Neural cell (in vitro differentiated cells): ENCODE data around the gene COL18A1.

Experiments used
- EP300 ChIP-seq: fragments of 450-650 bp; conservative IDR thresholded peaks from 2 replicates; pipeline ENCODE4 v1.6.1; 2014; ENCODE audit warnings: antibody characterized with exemption, mild to moderate bottlenecking, moderate library complexity; ENCODE audit not compliant: poor library complexity, severe bottlenecking
- EZH2 ChIP-seq: fragments of 200-600, 300-800 bp; shearing (Covaris generic), sonication (generic); IDR thresholded peaks from 2 replicates; pipeline ENCODE4 v1.6.1; 2014; ENCODE audit warnings: antibody characterized with exemption, low read length, borderline replicate concordance, mild to moderate bottlenecking; ENCODE audit not compliant: insufficient read depth, poor library complexity, severe bottlenecking
- MXI1 ChIP-seq: fragments of 450-650 bp; conservative IDR thresholded peaks from 2 replicates; pipeline ENCODE4 v1.6.1; 2014; ENCODE audit warnings: antibody characterized with exemption, mild to moderate bottlenecking; ENCODE audit not compliant: poor library complexity, severe bottlenecking
- POLR2AphosphoS5 ChIP-seq: IDR thresholded peaks from 2 replicates; pipeline ENCODE4 v1.6.1; 2012
- RAD21 ChIP-seq: fragments of 450-650 bp; conservative IDR thresholded peaks from 2 replicates; pipeline ENCODE4 v1.6.1; 2014; ENCODE audit warnings: antibody characterized with exemption, mild to moderate bottlenecking, moderate library complexity
- REST ChIP-seq: IDR thresholded peaks from 2 replicates; pipeline ENCODE4 v1.6.1; 2012; ENCODE audit warnings: borderline replicate concordance
- TAF1 ChIP-seq: IDR thresholded peaks from 2 replicates; pipeline ENCODE4 v1.6.1; 2012; ENCODE audit warnings: low read depth
- TF ChIP-seq, protein P1 (sequence below): fragments of 450-650 bp; IDR thresholded peaks from 2 replicates; pipeline ENCODE4 v1.5.1; 2014; ENCODE audit warnings: antibody characterized with exemption, mild to moderate bottlenecking, moderate library complexity; ENCODE audit not compliant: poor library complexity, severe bottlenecking

DNA sequence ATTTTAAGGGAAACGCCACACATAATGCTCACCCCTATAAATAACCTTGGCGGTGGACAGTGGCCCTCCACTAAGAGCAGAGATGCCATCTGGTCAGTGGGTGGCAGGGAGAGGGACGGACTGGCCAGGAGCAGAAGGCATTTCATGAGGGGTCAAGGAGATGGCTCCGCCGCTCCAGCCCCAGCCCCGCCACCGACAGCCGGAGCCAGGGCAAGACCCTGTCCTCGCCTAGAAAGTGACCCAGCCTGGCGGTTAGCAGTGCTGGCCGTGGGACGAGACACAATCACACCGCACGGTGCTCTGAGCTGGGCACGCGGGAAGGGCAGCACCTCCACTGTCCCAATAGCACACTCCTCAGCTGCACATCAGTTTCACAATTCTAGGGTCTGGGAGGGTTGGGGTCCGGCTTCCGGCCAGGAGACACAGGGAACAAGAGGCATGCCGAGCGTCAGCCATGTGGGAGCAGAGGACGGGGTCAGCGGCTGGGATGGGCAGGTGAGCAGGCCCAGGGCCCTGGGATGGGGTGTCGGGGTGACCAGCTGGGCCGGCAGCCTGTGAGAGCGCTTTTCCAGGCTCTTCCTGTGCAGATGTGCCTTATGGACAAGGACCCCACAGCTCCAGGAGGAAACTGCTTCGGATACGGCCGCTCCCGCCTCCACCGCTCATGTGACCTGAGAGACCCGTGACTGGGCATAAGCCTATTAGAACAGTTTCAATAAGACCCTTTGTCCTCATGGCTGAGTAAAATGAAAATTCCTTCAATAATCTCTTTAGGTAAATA is 131.5 kb downstream of the COL18A1 start:
- TF ChIP-seq RAD21 (no peak), EZH2 (no peak), POLR2AphosphoS5 (no peak), TAF1 (no peak), REST (no peak), EP300 (no peak), MXI1 (no peak)
- TF ChIP-seq, protein P1, sequence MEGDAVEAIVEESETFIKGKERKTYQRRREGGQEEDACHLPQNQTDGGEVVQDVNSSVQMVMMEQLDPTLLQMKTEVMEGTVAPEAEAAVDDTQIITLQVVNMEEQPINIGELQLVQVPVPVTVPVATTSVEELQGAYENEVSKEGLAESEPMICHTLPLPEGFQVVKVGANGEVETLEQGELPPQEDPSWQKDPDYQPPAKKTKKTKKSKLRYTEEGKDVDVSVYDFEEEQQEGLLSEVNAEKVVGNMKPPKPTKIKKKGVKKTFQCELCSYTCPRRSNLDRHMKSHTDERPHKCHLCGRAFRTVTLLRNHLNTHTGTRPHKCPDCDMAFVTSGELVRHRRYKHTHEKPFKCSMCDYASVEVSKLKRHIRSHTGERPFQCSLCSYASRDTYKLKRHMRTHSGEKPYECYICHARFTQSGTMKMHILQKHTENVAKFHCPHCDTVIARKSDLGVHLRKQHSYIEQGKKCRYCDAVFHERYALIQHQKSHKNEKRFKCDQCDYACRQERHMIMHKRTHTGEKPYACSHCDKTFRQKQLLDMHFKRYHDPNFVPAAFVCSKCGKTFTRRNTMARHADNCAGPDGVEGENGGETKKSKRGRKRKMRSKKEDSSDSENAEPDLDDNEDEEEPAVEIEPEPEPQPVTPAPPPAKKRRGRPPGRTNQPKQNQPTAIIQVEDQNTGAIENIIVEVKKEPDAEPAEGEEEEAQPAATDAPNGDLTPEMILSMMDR, result no peak
